HepG2 (cell line): ENCODE results near the gene TST. TPM values are rescaled to one million over a fixed set of nuclear protein-coding genes. Genes with fewer than 3 reads are reported as not detected.
A peak's percentile ranks its signal among the peaks of the same experiment; 100 is the strongest.

Source experiments
- AHR ChIP-seq: IDR thresholded peaks from 2 replicates; pipeline ENCODE4 v1.6.1; 2018; ENCODE audit warnings: missing genetic modification reagents, missing compliant biosample characterization
- FOXA1 ChIP-seq, 2 experiments: fragments of 450-650 bp in 1 of 2; sonication (generic) in 1 of 2; formaldehyde crosslinking in 1 of 2; IDR thresholded peaks; 2 replicates each; pipeline versions ENCODE4 v1.4.0 to v1.6.1; 2016 to 2020; ENCODE audit warnings: missing genetic modification reagents in 1 of 2
- FOXA3 ChIP-seq: IDR thresholded peaks from 2 replicates; pipeline ENCODE4 v1.6.1; 2016; ENCODE audit warnings: missing genetic modification reagents, missing compliant biosample characterization
- MIXL1 ChIP-seq: IDR thresholded peaks from 2 replicates; pipeline ENCODE4 v1.6.1; 2016
- NR2F1 ChIP-seq, 2 experiments: fragments of 450-650 bp in 1 of 2; formaldehyde crosslinking in 1 of 2; IDR thresholded peaks; 2 replicates each; pipeline versions ENCODE4 v1.5.0 to v1.6.1; 2016 to 2020; ENCODE audit warnings: mild to moderate bottlenecking in 1 of 2, missing compliant biosample characterization in 1 of 2, missing genetic modification reagents in 1 of 2, moderate library complexity in 1 of 2
- PAX8 ChIP-seq: sonication (generic); formaldehyde crosslinking; IDR thresholded peaks from 2 replicates; pipeline ENCODE4 v1.8.0; 2022; ENCODE audit warnings: mild to moderate bottlenecking, missing genetic modification reagents, borderline replicate concordance
- POLR2A ChIP-seq, 2 experiments: IDR thresholded peaks; 2 replicates each; pipeline ENCODE4 v1.6.1; 2011; ENCODE audit warnings: low read depth in 2 of 2, low read length in 2 of 2, mild to moderate bottlenecking in 1 of 2, moderate library complexity in 1 of 2; ENCODE audit not compliant: insufficient read depth in 1 of 2
- SIX1 ChIP-seq: sonication (generic); formaldehyde crosslinking; IDR thresholded peaks from 2 replicates; pipeline ENCODE4 v1.4.0; 2020; ENCODE audit warnings: missing genetic modification reagents, borderline replicate concordance
- SKI ChIP-seq: fragments of 450-650 bp; IDR thresholded peaks from one replicate; pipeline ENCODE4 v1.6.1; 2018; ENCODE audit warnings: mild to moderate bottlenecking; ENCODE audit not compliant: partially characterized antibody
- SPEN ChIP-seq: sonication (generic); formaldehyde crosslinking; IDR thresholded peaks from 2 replicates; pipeline ENCODE4 v1.5.1; 2020; ENCODE audit warnings: low read depth, mild to moderate bottlenecking, missing genetic modification reagents
- ZMYM3 ChIP-seq: sonication (generic); formaldehyde crosslinking; IDR thresholded peaks from 2 replicates; pipeline ENCODE4 v1.5.1; 2020; ENCODE audit warnings: mild to moderate bottlenecking, missing genetic modification reagents
- ZNF205 ChIP-seq: IDR thresholded peaks from 2 replicates; pipeline ENCODE4 v1.6.1; 2018; ENCODE audit warnings: missing biosample characterization, missing genetic modification reagents
- ZNF275 ChIP-seq: sonication (generic); formaldehyde crosslinking; IDR thresholded peaks from 2 replicates; pipeline ENCODE4 v1.8.0; 2022; ENCODE audit warnings: missing genetic modification reagents, mild to moderate bottlenecking, inconsistent platforms, borderline replicate concordance
- polyA plus RNA-seq, 8 experiments: library from polyadenylated mRNA; depleted of rRNA in 3 of 8; stranded (reverse) in 7 of 8; unstranded in 1 of 8; fragments of >200 nt; fragmentation: Illumina TruSeq in 4 of 8; extraction: Trizol in 4 of 8; gene quantifications; 2 replicates each; pipeline versions ENCODE4 v1.2.1 to v1.2.3, GENCODE V29; 2011 to 2016; ENCODE audit warnings: low read depth in 4 of 8, missing spikeins in 1 of 8, mixed read lengths in 1 of 8; ENCODE audit not compliant: insufficient read depth in 1 of 8
- total RNA-seq, 5 experiments: library from RNA; depleted of rRNA; stranded (reverse); fragments of >200 nt; fragmentation: Illumina TruSeq; extraction: Trizol; gene quantifications; 2 replicates each; pipeline ENCODE4 v1.2.3, GENCODE V29; 2016; ENCODE audit warnings: low read depth in 1 of 5
- TF ChIP-seq, protein P1 (sequence below), 2 experiments: fragments of 450-650 bp in 1 of 2; sonication (generic) in 1 of 2; formaldehyde crosslinking in 1 of 2; IDR thresholded peaks; 2 replicates each; pipeline versions ENCODE4 v1.6.1 to v1.8.0; 2016 to 2022; ENCODE audit warnings: antibody characterized with exemption in 1 of 2, mild to moderate bottlenecking in 1 of 2, missing genetic modification reagents in 1 of 2
- TF ChIP-seq, protein P2 (sequence below): sonication (generic); formaldehyde crosslinking; IDR thresholded peaks from 2 replicates; pipeline ENCODE4 v1.5.0; 2020; ENCODE audit warnings: mild to moderate bottlenecking, low read depth, missing genetic modification reagents, borderline replicate concordance
- TF ChIP-seq, protein P3 (sequence below): sonication (generic); formaldehyde crosslinking; IDR thresholded peaks from 2 replicates; pipeline ENCODE4 v1.4.0; 2020; ENCODE audit warnings: missing genetic modification reagents

Gene TST
- total and polyA plus RNA-seq, 2 of the 13 experiments (the other 11 are each of a cell fraction or from before 2014, with no cell fraction given) = 44.6 to 63.6 TPM

GRCh38 chr22:37044634-37045625, 25.7 kb upstream of the TST start (continued):
- TF ChIP-seq FOXA1 (IDR thresholded peaks at IDR 0.05) = no peak
- TF ChIP-seq FOXA1 (CRISPR knock-in tag; IDR thresholded peaks at IDR 0.05) = peak; percentile 72
- TF ChIP-seq SKI = no peak
- TF ChIP-seq NR2F1 (CRISPR knock-in tag; IDR thresholded peaks at IDR 0.05) = no peak
- TF ChIP-seq ZNF275 (CRISPR knock-in tag) = no peak
- TF ChIP-seq POLR2A (IDR thresholded peaks at IDR 0.05; ENCODE audit: insufficient read depth in 1 of 2, low read depth in 2 of 2, low read length in 2 of 2) = no peak
- TF ChIP-seq, protein P1, sequence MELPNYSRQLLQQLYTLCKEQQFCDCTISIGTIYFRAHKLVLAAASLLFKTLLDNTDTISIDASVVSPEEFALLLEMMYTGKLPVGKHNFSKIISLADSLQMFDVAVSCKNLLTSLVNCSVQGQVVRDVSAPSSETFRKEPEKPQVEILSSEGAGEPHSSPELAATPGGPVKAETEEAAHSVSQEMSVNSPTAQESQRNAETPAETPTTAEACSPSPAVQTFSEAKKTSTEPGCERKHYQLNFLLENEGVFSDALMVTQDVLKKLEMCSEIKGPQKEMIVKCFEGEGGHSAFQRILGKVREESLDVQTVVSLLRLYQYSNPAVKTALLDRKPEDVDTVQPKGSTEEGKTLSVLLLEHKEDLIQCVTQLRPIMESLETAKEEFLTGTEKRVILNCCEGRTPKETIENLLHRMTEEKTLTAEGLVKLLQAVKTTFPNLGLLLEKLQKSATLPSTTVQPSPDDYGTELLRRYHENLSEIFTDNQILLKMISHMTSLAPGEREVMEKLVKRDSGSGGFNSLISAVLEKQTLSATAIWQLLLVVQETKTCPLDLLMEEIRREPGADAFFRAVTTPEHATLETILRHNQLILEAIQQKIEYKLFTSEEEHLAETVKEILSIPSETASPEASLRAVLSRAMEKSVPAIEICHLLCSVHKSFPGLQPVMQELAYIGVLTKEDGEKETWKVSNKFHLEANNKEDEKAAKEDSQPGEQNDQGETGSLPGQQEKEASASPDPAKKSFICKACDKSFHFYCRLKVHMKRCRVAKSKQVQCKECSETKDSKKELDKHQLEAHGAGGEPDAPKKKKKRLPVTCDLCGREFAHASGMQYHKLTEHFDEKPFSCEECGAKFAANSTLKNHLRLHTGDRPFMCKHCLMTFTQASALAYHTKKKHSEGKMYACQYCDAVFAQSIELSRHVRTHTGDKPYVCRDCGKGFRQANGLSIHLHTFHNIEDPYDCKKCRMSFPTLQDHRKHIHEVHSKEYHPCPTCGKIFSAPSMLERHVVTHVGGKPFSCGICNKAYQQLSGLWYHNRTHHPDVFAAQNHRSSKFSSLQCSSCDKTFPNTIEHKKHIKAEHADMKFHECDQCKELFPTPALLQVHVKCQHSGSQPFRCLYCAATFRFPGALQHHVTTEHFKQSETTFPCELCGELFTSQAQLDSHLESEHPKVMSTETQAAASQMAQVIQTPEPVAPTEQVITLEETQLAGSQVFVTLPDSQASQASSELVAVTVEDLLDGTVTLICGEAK (IDR thresholded peaks at IDR 0.05) = no peak
- TF ChIP-seq, protein P1 (CRISPR knock-in tag; IDR thresholded peaks at IDR 0.05) = no peak
- no peak for TF ChIP-seq MIXL1 (CRISPR knock-in tag)
- TF ChIP-seq FOXA3 = peak; percentile 77
- peak; percentile 82; the same call in 1 of the 2 replicates for TF ChIP-seq SIX1 (CRISPR knock-in tag)
- TF ChIP-seq, protein P2, sequence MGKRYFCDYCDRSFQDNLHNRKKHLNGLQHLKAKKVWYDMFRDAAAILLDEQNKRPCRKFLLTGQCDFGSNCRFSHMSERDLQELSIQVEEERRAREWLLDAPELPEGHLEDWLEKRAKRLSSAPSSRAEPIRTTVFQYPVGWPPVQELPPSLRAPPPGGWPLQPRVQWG (CRISPR knock-in tag) = no peak
- no peak for TF ChIP-seq SPEN (CRISPR knock-in tag)
- TF ChIP-seq ZNF205 (CRISPR knock-in tag) = peak; percentile 33; the same call in 1 of the 2 replicates
- no peak for TF ChIP-seq AHR
- no peak for TF ChIP-seq ZMYM3 (CRISPR knock-in tag)
- no peak for TF ChIP-seq PAX8 (CRISPR knock-in tag)
- TF ChIP-seq, protein P3, sequence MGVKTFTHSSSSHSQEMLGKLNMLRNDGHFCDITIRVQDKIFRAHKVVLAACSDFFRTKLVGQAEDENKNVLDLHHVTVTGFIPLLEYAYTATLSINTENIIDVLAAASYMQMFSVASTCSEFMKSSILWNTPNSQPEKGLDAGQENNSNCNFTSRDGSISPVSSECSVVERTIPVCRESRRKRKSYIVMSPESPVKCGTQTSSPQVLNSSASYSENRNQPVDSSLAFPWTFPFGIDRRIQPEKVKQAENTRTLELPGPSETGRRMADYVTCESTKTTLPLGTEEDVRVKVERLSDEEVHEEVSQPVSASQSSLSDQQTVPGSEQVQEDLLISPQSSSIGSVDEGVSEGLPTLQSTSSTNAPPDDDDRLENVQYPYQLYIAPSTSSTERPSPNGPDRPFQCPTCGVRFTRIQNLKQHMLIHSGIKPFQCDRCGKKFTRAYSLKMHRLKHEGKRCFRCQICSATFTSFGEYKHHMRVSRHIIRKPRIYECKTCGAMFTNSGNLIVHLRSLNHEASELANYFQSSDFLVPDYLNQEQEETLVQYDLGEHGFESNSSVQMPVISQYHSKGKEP (CRISPR knock-in tag) = no peak
